Right lobe of liver (tissue), 6 donors: ENCODE results near the gene MGME1. TPM values are rescaled to one million over a fixed set of nuclear protein-coding genes. Genes with fewer than 3 reads are reported as not detected.
A peak's percentile ranks its signal among the peaks of the same experiment; 100 is the strongest.

Source experiments
- ATAC-seq, 4 donors: fragments of 200-7000 bp; cut with Tn5 transposase; one replicate each; pipeline ENCODE4 v1.9.1; 2020; ENCODE audit warnings: mild to moderate bottlenecking in 4 of 4, moderate library complexity in 4 of 4
- DNase-seq, 3 donors: peaks; one replicate each; pipeline ENCODE4 v3.0.0-alpha.2; 2020
- H3K27ac ChIP-seq, 3 donors: fragments of 200-600 bp; one replicate each; pipeline ENCODE4 v1.8.0; 2022
- H3K27me3 ChIP-seq, 2 donors: fragments of 200-600 bp; one replicate each; pipeline ENCODE4 v1.8.0; 2022
- H3K36me3 ChIP-seq, 4 donors: fragments of 200-600 bp; sonication (generic) in 1 of 4; one replicate each; pipeline versions ENCODE4 v1.5.1 to v1.8.0; 2017 to 2022; ENCODE audit warnings: control low read depth in 1 of 4
- H3K4me1 ChIP-seq, 4 donors: fragments of 200-600 bp; sonication (generic) in 1 of 4; one replicate each; pipeline versions ENCODE4 v1.5.1 to v1.8.0; 2017 to 2022; ENCODE audit warnings: control low read depth in 1 of 4
- H3K4me3 ChIP-seq, 3 donors: fragments of 200-600 bp; one replicate each; pipeline ENCODE4 v1.8.0; 2022
- H3K9me3 ChIP-seq, 4 donors: fragments of 200-600 bp; sonication (generic) in 1 of 4; one replicate each; pipeline versions ENCODE4 v1.5.1 to v1.8.0; 2017 to 2022; ENCODE audit warnings: control low read depth in 1 of 4
- POLR2A ChIP-seq: fragments of 450-650 bp; IDR thresholded peaks from one replicate; pipeline ENCODE4 v1.6.1; 2017; ENCODE audit warnings: antibody characterized with exemption, mild to moderate bottlenecking
- WGBS: methylation state at CpG from one replicate; pipeline ENCODE4 v1.1.6; 2018; ENCODE audit warnings: low coverage, low lambda C conversion rate; ENCODE audit not compliant: insufficient coverage; ENCODE audit errors: missing lambda C conversion rate; 5-methylcytosine and 5-hydroxymethylcytosine counted together
- intact Hi-C, 2 donors: fragments of 100-400 bp; cut with DNase I; formaldehyde crosslinking; loops; one replicate each; pipeline versions ENCODE4 v1.11.2 to v1.14.1; 2022
- total RNA-seq, 6 experiments: library from RNA; depleted of rRNA in 2 of 6; stranded (reverse); fragments of >200 nt in 2 of 6; fragmentation: NEBNext Ultra II Directional in 3 of 6; extraction: Animal tissue kit (Norgen Biotek cat#: 25700) in 3 of 6; gene quantifications; one replicate each; pipeline versions ENCODE4 v1.1.0 to v1.2.4, GENCODE V29; 2016 to 2023
- TF ChIP-seq, protein P1 (sequence below), 4 donors: fragments of 200-600 bp in 3 of 4; fragments of 450-650 bp in 1 of 4; IDR thresholded peaks; one replicate each; pipeline versions ENCODE4 v1.5.1 to v1.8.0; 2016 to 2022; ENCODE audit warnings: antibody characterized with exemption in 4 of 4, mild to moderate bottlenecking in 2 of 4
- donor health status: DM: no; HTN: yes; CAD: no.
- donor health status: DM: no; HTN: no; CAD: no.
- donor health status: DM: no; HTN: no; CAD: no.
- donor health status: DM: no; HTN: yes; CAD: no.
- donor health status: DM: no; HTN: yes; CAD: no.

The MGME1 gene
- total RNA-seq, 6 experiments from 2014 or later, result 6.0 to 8.4 (median 7.5) TPM

DNA sequence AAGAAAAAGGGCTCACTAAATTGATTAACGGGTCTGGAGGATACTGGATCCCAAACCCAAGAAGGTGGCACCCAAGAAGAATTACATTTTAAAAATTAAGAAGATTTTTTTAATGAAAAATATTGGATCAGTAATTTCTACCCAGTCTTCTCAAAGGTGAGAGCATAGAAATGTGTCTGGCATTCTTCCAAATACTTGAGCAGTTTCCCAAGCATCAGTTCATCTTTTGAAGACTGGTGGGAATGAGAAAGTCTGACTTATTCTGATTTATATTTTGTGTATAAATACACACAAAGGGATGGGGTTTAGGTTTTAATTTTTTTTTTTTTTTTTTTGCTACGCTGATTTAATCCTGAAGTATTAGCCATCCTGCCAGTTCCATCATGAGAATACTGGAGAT, 3.3 kb downstream of the MGME1 start:
- Histone ChIP-seq H3K4me1 (peaks cover 0 to 23% (median 8%) of the 10 kb centered on the region in 4 donors), H3K27me3 (no peaks in the 10 kb centered on the region), H3K9me3 (no peaks in the 10 kb centered on the region), H3K4me3 (no peak overlapping the region), H3K27ac (no peak overlapping the region), H3K36me3 (peaks cover 0 to 8% (median 0%) of the 10 kb centered on the region in 4 donors)
- TF ChIP-seq, protein P1, sequence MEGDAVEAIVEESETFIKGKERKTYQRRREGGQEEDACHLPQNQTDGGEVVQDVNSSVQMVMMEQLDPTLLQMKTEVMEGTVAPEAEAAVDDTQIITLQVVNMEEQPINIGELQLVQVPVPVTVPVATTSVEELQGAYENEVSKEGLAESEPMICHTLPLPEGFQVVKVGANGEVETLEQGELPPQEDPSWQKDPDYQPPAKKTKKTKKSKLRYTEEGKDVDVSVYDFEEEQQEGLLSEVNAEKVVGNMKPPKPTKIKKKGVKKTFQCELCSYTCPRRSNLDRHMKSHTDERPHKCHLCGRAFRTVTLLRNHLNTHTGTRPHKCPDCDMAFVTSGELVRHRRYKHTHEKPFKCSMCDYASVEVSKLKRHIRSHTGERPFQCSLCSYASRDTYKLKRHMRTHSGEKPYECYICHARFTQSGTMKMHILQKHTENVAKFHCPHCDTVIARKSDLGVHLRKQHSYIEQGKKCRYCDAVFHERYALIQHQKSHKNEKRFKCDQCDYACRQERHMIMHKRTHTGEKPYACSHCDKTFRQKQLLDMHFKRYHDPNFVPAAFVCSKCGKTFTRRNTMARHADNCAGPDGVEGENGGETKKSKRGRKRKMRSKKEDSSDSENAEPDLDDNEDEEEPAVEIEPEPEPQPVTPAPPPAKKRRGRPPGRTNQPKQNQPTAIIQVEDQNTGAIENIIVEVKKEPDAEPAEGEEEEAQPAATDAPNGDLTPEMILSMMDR (IDR thresholded peaks at IDR 0.05), result no peak
- TF ChIP-seq POLR2A, result no peak
- intact Hi-C loops, result no loop called here
- WGBS, result 75% methylated on average over 2 of the region's 2 CpGs
- ATAC-seq, result no peak
- DNase-seq, result no peak

DNA sequence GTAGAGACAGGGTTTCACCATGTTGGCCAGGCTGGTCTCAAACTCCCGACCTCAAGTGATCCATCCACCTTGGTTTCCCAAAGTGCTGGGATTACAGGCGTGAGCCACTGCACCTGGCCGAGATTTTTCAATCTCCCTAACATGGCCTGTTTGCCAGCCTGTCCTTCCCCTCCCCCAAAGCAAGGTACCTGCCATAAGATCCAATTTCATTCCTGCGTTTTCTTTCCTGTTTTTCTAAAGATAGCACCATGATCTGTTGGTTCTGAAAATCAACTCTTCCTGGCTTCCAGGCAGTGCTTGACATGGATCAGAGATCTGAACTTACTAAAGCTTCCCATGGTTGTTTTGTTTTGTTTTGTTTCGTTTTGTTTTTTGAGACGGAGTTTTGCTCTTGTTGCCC, 7.5 kb downstream of the MGME1 start:
- no peaks in the 10 kb centered on the region for H3K9me3 ChIP-seq
- peaks cover 0 to 8% (median 4%) of the 10 kb centered on the region in 4 donors for H3K4me1 ChIP-seq
- H3K36me3 ChIP-seq, result peaks cover 0 to 8% (median 0%) of the 10 kb centered on the region in 4 donors
- no peak for TF ChIP-seq POLR2A
- TF ChIP-seq, protein P1 (IDR thresholded peaks at IDR 0.05), result no peak
- WGBS, result 82% methylated on average over 3 of the region's 6 CpGs
- intact Hi-C loops, result no loop called here
- no peak overlapping the region for H3K4me3 ChIP-seq
- no peak for DNase-seq
- no peak overlapping the region for H3K27ac ChIP-seq
- ATAC-seq, result no peak
- no peaks in the 10 kb centered on the region for H3K27me3 ChIP-seq

DNA sequence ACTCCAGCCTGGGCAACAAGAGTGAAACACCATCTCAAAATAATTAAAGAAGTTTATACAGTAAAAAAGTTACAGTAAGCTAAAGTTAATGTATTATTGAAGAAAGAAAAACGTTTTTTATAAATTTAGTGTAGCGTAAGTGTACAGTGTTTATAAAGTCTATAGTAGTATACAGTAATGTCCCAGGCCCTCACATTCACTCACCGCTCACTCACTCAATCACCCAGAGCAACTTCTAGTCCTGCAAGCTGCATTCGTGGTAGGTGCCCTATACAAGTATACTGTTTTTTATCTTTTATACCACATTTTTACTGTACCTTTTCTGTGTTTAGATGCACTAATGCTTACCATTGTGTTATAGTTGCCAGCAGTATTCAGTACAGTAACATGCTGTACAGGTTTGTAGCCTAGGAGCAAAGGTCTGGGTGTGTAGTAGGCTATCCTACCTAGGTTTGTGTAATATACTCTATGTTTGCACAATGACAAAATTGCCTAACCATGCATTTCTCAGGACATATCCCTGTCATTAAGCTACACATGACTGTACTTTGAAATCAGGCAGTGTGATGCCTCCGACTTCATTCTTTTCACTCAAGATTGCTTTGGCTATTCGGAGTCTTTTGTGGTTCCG, 16.7 kb downstream of the MGME1 start:
- Histone ChIP-seq H3K4me3 (no peak overlapping the region), H3K36me3 (no peaks in the 10 kb centered on the region), H3K27me3 (no peaks in the 10 kb centered on the region), H3K4me1 (peaks cover 0 to 17% (median 7%) of the 10 kb centered on the region in 4 donors), H3K9me3 (no peaks in the 10 kb centered on the region), H3K27ac (peak overlapping the region in 2 of 3 donors; percentile 42 to 63)
- ATAC-seq, result peak; percentile 98 to 99 (median 98)
- TF ChIP-seq, protein P1 (IDR thresholded peaks at IDR 0.05), result no peak
- TF ChIP-seq POLR2A, result no peak
- peak in 1 of 3 donors; percentile 54 for DNase-seq
- intact Hi-C loops, result no loop called here
- 65% methylated on average over 7 of the region's 7 CpGs for WGBS

DNA sequence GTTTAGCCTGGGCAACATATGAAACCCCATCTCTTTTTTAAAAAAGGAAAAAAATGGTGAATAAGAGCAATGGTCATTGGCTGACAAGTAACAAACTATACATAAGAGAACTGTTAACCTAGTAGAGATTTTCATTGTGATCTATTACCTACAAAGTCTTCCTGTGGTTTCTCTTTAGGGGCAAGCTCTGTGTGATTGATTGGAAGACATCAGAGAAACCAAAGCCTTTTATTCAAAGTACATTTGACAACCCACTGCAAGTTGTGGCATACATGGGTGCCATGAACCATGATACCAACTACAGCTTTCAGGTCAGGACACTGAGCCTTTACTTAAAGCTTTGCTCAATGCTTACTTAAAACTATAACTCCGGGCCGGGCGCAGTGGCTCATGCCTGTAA, 19.2 kb downstream of the MGME1 start:
- WGBS, result 95% methylated on average over 3 of the region's 3 CpGs
- ATAC-seq (no peak), DNase-seq (no peak)
- Histone ChIP-seq H3K27me3 (no peaks in the 10 kb centered on the region), H3K27ac (no peak overlapping the region), H3K4me3 (no peak overlapping the region), H3K36me3 (peaks cover 0 to 3% (median 0%) of the 10 kb centered on the region in 4 donors), H3K4me1 (peaks cover 0 to 17% (median 7%) of the 10 kb centered on the region in 4 donors), H3K9me3 (no peaks in the 10 kb centered on the region)
- no peak for TF ChIP-seq POLR2A
- TF ChIP-seq, protein P1 (IDR thresholded peaks at IDR 0.05), result no peak
- intact Hi-C loops, result no loop called here
